ENCODE measurements around the gene KCNMA1. TPM values are rescaled to one million over a fixed set of nuclear protein-coding genes. Genes with fewer than 3 reads are reported as not detected.

KCNMA1 gene
- total RNA-seq, 1 experiment from 2014 or later, result 20.7 TPM

DNA sequence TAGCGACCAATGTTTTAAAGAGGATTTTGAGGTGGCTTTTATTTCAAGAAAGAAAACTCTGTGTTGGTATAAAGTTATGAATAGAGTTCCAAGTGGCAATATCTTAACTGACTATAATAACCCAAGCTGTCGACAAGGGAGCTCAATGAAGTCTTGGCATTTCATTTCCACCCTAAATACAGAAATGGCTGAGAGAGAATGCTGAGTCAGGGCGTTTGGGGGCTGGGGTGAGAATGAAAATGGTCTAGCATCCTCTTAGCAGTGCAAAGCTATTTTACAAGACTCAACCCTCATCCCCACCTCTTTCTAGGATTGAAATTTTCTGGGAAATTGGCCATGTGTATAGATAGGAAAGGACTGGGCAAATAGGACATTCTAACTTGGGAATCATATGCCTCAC, 759.1 kb downstream of the KCNMA1 start:
- POLR2A ChIA-PET, result no interaction called here
- intact Hi-C loops (cut with micrococcal nuclease; ENCODE audit: unreplicated experiment), result no loop called here
- CTCF ChIA-PET, result interaction anchor here (0.6 to 0.8 kb wide), 2 partner anchors 9 to 107 kb away, joined by 3 to 7 read pairs; no protein-coding TSS in a partner anchor

DNA sequence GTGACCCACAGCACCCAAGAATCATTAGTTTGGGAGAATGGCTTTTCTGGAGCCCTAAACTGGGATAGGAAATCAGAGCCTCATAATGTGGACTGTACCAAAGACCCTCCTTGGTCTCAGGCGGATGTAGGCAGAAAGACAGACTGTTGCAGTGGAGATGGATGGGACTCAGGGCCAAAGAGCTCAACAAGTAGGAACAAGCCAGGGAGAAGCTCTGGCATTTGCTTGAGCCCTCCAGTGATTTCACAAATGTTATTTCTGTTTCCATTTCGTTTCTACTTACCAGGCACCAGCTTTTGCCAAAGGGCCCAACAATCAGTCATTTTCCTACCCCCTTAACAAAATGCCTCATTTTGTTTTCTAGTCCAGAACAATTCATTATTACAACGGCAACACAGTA, 762.7 kb downstream of the KCNMA1 start:
- BruUV-seq (replicated peaks), result no TSS peak
- Mint-ChIP-seq H3K9me3 (ENCODE audit: unreplicated experiment) (peaks cover 11% of the 10 kb centered on the region), H3K4me1 (ENCODE audit: low read depth, unreplicated experiment) (peaks cover 12% of the 10 kb centered on the region), H3K27ac (ENCODE audit: unreplicated experiment) (no peak overlapping the region), H3K4me3 (ENCODE audit: unreplicated experiment) (no peak overlapping the region), H3K27me3 (ENCODE audit: insufficient read depth, unreplicated experiment) (peaks cover 34% of the 10 kb centered on the region), H3K36me3 (ENCODE audit: insufficient read depth, unreplicated experiment) (no peaks in the 10 kb centered on the region)
- H3K9me3 ChIP-seq, result no peaks in the 10 kb centered on the region
- TF ChIP-seq, protein P1, sequence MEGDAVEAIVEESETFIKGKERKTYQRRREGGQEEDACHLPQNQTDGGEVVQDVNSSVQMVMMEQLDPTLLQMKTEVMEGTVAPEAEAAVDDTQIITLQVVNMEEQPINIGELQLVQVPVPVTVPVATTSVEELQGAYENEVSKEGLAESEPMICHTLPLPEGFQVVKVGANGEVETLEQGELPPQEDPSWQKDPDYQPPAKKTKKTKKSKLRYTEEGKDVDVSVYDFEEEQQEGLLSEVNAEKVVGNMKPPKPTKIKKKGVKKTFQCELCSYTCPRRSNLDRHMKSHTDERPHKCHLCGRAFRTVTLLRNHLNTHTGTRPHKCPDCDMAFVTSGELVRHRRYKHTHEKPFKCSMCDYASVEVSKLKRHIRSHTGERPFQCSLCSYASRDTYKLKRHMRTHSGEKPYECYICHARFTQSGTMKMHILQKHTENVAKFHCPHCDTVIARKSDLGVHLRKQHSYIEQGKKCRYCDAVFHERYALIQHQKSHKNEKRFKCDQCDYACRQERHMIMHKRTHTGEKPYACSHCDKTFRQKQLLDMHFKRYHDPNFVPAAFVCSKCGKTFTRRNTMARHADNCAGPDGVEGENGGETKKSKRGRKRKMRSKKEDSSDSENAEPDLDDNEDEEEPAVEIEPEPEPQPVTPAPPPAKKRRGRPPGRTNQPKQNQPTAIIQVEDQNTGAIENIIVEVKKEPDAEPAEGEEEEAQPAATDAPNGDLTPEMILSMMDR (IDR thresholded peaks at IDR 0.05; ENCODE audit: insufficient read depth in 1 of 2, low read depth in 1 of 2, low read length in 1 of 2, severe bottlenecking in 1 of 2, unreplicated experiment in 1 of 2), result no peak
- peaks cover 9% of the 10 kb centered on the region; the same call in 1 of the 2 replicates for H3K4me1 ChIP-seq
- no peaks in the 10 kb centered on the region; the same call in 1 of the 2 replicates for H3K27me3 ChIP-seq (replicated peaks; ENCODE audit: control insufficient read depth, insufficient read depth, low read length)
- CTCF ChIA-PET, result no interaction called here
- DNase-seq, result no peak
- no peak overlapping the region for H3K4me3 ChIP-seq (ENCODE audit: low read depth, low read length)
- intact Hi-C loops (cut with micrococcal nuclease; ENCODE audit: unreplicated experiment), result no loop called here
- POLR2A ChIA-PET, result no interaction called here
- no peaks in the 10 kb centered on the region for H3K36me3 ChIP-seq (ENCODE audit: control insufficient read depth, insufficient read depth, low read length)

More for the DNA sequence above, 759.1 kb downstream of the KCNMA1 start:
- H3K36me3 ChIP-seq (ENCODE audit: control insufficient read depth, insufficient read depth, low read length), result no peaks in the 10 kb centered on the region
- Mint-ChIP-seq H3K27me3 (ENCODE audit: insufficient read depth, unreplicated experiment) (peaks cover 37% of the 10 kb centered on the region), H3K9me3 (ENCODE audit: unreplicated experiment) (no peaks in the 10 kb centered on the region), H3K27ac (ENCODE audit: unreplicated experiment) (no peak overlapping the region), H3K4me1 (ENCODE audit: low read depth, unreplicated experiment) (no peaks in the 10 kb centered on the region), H3K4me3 (ENCODE audit: unreplicated experiment) (no peak overlapping the region), H3K36me3 (ENCODE audit: insufficient read depth, unreplicated experiment) (no peaks in the 10 kb centered on the region)
- TF ChIP-seq, protein P1 (IDR thresholded peaks at IDR 0.05; ENCODE audit: insufficient read depth in 1 of 2, low read depth in 1 of 2, low read length in 1 of 2, severe bottlenecking in 1 of 2, unreplicated experiment in 1 of 2), result no peak
- H3K27me3 ChIP-seq (replicated peaks; ENCODE audit: control insufficient read depth, insufficient read depth, low read length), result no peaks in the 10 kb centered on the region; the same call in 1 of the 2 replicates
- no peaks in the 10 kb centered on the region for H3K9me3 ChIP-seq
- no peak overlapping the region for H3K4me3 ChIP-seq (ENCODE audit: low read depth, low read length)
- H3K4me1 ChIP-seq, result no peaks in the 10 kb centered on the region
- BruUV-seq (replicated peaks), result no TSS peak
- DNase-seq, result no peak

DNA sequence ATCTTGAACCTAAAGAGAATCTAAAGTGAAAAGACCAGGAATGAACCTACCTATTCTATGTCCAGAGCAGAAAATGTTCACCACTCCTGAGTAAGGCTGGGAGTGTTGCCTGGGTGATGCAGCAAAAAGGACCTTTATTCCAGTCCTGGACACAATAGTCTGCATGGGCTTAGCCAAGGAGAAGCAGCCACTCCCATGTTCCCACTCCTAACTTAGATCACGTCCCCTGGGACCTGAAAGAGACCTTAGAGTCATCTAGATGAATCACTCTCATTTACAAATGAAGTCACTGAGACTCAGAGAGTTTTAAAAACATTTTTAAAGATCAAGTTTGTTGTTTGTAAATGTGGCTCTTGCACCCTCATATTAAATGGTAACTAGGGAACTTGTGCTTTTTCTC, 763.4 kb downstream of the KCNMA1 start:
- no peaks in the 10 kb centered on the region for H3K9me3 ChIP-seq
- Mint-ChIP-seq H3K4me3 (ENCODE audit: unreplicated experiment) (no peak overlapping the region), H3K4me1 (ENCODE audit: low read depth, unreplicated experiment) (peaks cover 12% of the 10 kb centered on the region), H3K9me3 (ENCODE audit: unreplicated experiment) (peaks cover 11% of the 10 kb centered on the region), H3K27me3 (ENCODE audit: insufficient read depth, unreplicated experiment) (peaks cover 26% of the 10 kb centered on the region), H3K27ac (ENCODE audit: unreplicated experiment) (no peak overlapping the region), H3K36me3 (ENCODE audit: insufficient read depth, unreplicated experiment) (no peaks in the 10 kb centered on the region)
- no peaks in the 10 kb centered on the region for H3K36me3 ChIP-seq (ENCODE audit: control insufficient read depth, insufficient read depth, low read length)
- intact Hi-C loops (cut with micrococcal nuclease; ENCODE audit: unreplicated experiment), result no loop called here
- no TSS peak for BruUV-seq (replicated peaks)
- H3K4me3 ChIP-seq (ENCODE audit: low read depth, low read length), result no peak overlapping the region
- ChIA-PET POLR2A (no interaction called here), CTCF (no interaction called here)
- H3K27me3 ChIP-seq (replicated peaks; ENCODE audit: control insufficient read depth, insufficient read depth, low read length), result no peaks in the 10 kb centered on the region; the same call in none of the 2 replicates
- DNase-seq, result no peak
- H3K4me1 ChIP-seq, result peaks cover 9% of the 10 kb centered on the region; the same call in 1 of the 2 replicates
- TF ChIP-seq, protein P1 (IDR thresholded peaks at IDR 0.05; ENCODE audit: insufficient read depth in 1 of 2, low read depth in 1 of 2, low read length in 1 of 2, severe bottlenecking in 1 of 2, unreplicated experiment in 1 of 2), result no peak
